ENCODE data around the gene PDE6A. TPM values are rescaled to one million over a fixed set of nuclear protein-coding genes. Genes with fewer than 3 reads are reported as not detected.

Gene PDE6A
- total RNA-seq, 1 experiment from 2014 or later: 0.50 TPM

DNA sequence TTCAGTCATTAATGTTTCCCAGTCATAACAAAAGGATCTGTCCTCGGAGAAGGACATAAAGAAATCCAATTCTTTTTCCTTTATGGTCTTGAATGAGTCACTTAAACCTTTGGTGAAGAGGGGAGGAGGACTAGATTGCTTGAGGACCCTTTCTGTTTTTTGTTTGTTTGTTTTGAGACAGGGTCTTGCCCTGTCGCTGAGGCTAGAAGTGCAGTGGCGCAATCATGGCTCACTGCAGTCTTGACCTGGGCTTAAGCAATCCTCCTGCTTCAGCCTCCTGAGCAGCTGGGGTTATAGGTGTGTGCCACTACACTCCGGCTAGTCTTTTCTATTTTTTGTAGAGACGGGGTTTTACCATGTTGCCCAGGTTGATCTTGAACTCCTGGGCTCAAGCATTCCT, 43.5 kb upstream of the PDE6A start:
- CTCF ChIA-PET: no interaction called here
- no peaks in the 10 kb centered on the region for H3K36me3 ChIP-seq (ENCODE audit: low read depth)
- peak in 1 of 2 experiments; percentile 63 for DNase-seq

DNA sequence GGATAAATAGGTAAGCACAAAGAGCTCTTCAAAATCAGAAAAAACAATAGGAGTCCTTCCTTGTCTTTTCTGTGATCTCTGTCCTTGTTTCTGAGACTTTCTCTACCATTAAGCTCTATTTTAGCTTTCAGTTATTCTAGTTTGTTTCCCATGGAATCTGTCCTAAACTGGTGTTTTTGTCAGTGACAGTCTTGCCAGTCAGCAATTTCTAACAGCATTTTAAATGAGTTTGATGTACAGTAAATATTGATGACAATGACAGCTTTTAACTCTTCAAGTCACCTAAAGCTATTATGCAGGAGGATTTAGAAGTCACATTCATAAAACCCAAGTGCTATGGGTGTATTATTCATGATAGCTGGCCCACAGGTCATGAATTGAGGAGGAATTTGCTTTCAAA, 37.9 kb upstream of the PDE6A start:
- Histone ChIP-seq H3K4me3 (no peak overlapping the region), H4K20me1 (ENCODE audit: insufficient read depth) (no peaks in the 10 kb centered on the region), H3K4me1 (replicated peaks; ENCODE audit: insufficient read depth) (no peaks in the 10 kb centered on the region), H3K9me3 (ENCODE audit: insufficient read depth, low read depth) (no peaks in the 10 kb centered on the region), H3K9me2 (ENCODE audit: insufficient read depth) (no peaks in the 10 kb centered on the region), H3K27ac (no peak overlapping the region), H3K36me3 (ENCODE audit: low read depth) (0 out of 2 replicates have a peak, but pooled peaks cover 4% of the 10 kb centered on the region), H3K4me2 (no peak overlapping the region), H3K27me3 (ENCODE audit: insufficient read depth, low read depth) (no peaks in the 10 kb centered on the region), H3F3A (ENCODE audit: insufficient read depth, low read depth) (no peaks in the 10 kb centered on the region), H3K79me2 (ENCODE audit: low read depth) (no peaks in the 10 kb centered on the region), H2AFZ (no peak overlapping the region)
- BruUV-seq (replicated peaks): no TSS peak
- ChIA-PET CTCF (interaction anchor here (0.7 kb wide), 1 partner anchor 326 kb away, joined by 3 read pairs; no protein-coding TSS in a partner anchor), POLR2A (ENCODE audit: unreplicated experiment) (no interaction called here)
- no peak for TF ChIP-seq EZH2 (IDR thresholded peaks at IDR 0.05; ENCODE audit: low read depth)
- TF ChIP-seq, protein P1, sequence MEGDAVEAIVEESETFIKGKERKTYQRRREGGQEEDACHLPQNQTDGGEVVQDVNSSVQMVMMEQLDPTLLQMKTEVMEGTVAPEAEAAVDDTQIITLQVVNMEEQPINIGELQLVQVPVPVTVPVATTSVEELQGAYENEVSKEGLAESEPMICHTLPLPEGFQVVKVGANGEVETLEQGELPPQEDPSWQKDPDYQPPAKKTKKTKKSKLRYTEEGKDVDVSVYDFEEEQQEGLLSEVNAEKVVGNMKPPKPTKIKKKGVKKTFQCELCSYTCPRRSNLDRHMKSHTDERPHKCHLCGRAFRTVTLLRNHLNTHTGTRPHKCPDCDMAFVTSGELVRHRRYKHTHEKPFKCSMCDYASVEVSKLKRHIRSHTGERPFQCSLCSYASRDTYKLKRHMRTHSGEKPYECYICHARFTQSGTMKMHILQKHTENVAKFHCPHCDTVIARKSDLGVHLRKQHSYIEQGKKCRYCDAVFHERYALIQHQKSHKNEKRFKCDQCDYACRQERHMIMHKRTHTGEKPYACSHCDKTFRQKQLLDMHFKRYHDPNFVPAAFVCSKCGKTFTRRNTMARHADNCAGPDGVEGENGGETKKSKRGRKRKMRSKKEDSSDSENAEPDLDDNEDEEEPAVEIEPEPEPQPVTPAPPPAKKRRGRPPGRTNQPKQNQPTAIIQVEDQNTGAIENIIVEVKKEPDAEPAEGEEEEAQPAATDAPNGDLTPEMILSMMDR (conservative IDR thresholded peaks at IDR 0.05): no peak
- intact Hi-C loops (cut with micrococcal nuclease; ENCODE audit: unreplicated experiment): no loop called here
- DNase-seq: no peak

More for the DNA sequence above, 43.5 kb upstream of the PDE6A start:
- no peaks in the 10 kb centered on the region for H3K79me2 ChIP-seq (ENCODE audit: low read depth)
- TF ChIP-seq EZH2 (IDR thresholded peaks at IDR 0.05; ENCODE audit: low read depth): no peak
- TF ChIP-seq, protein P1 (conservative IDR thresholded peaks at IDR 0.05): no peak
- no peak overlapping the region for H3K4me3 ChIP-seq
- intact Hi-C loops (cut with micrococcal nuclease; ENCODE audit: unreplicated experiment): no loop called here
- no peaks in the 10 kb centered on the region for H3K9me3 ChIP-seq (ENCODE audit: insufficient read depth, low read depth)
- H4K20me1 ChIP-seq (ENCODE audit: insufficient read depth): no peaks in the 10 kb centered on the region
- BruUV-seq (replicated peaks): no TSS peak
- H3F3A ChIP-seq (ENCODE audit: insufficient read depth, low read depth): peaks cover 8% of the 10 kb centered on the region
- no peak overlapping the region for H2AFZ ChIP-seq
- H3K27me3 ChIP-seq (ENCODE audit: insufficient read depth, low read depth): no peaks in the 10 kb centered on the region
- H3K4me2 ChIP-seq: peak overlapping the region; percentile 24; the same call in 1 of the 2 replicates
- POLR2A ChIA-PET (ENCODE audit: unreplicated experiment): no interaction called here
- no peaks in the 10 kb centered on the region for H3K9me2 ChIP-seq (ENCODE audit: insufficient read depth)
- H3K4me1 ChIP-seq (replicated peaks; ENCODE audit: insufficient read depth): peaks cover 15% of the 10 kb centered on the region
- H3K27ac ChIP-seq: no peak overlapping the region

DNA sequence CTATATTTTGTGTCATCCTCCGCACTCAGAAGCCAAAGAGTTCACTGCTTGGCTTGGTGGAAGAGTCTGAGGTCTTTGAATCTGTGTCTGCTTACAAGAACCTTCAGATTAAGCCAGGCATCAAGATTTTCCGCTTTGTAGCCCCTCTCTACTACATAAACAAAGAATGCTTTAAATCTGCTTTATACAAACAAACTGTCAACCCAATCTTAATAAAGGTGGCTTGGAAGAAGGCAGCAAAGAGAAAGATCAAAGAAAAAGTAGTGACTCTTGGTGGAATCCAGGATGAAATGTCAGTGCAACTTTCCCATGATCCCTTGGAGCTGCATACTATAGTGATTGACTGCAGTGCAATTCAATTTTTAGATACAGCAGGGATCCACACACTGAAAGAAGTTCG, 36.6 kb upstream of the PDE6A start:
- no peaks in the 10 kb centered on the region for H3K27me3 ChIP-seq (ENCODE audit: insufficient read depth, low read depth)
- CTCF ChIA-PET: no interaction called here
- no peak overlapping the region for H2AFZ ChIP-seq
- H3K9me3 ChIP-seq (ENCODE audit: insufficient read depth, low read depth): no peaks in the 10 kb centered on the region
- no peak overlapping the region for H3K4me2 ChIP-seq
- TF ChIP-seq EZH2 (IDR thresholded peaks at IDR 0.05; ENCODE audit: low read depth): no peak
- TF ChIP-seq, protein P1 (conservative IDR thresholded peaks at IDR 0.05): no peak
- POLR2A ChIA-PET (ENCODE audit: unreplicated experiment): interaction anchor here (0.7 kb wide), 1 partner anchor 128 kb away, joined by 6 read pairs; no protein-coding TSS in a partner anchor
- H4K20me1 ChIP-seq (ENCODE audit: insufficient read depth): no peaks in the 10 kb centered on the region
- H3K36me3 ChIP-seq (ENCODE audit: low read depth): 0 out of 2 replicates have a peak, but pooled peaks cover 4% of the 10 kb centered on the region
- H3F3A ChIP-seq (ENCODE audit: insufficient read depth, low read depth): no peaks in the 10 kb centered on the region
- H3K4me1 ChIP-seq (replicated peaks; ENCODE audit: insufficient read depth): no peaks in the 10 kb centered on the region
- H3K27ac ChIP-seq: no peak overlapping the region
- DNase-seq: no peak
- H3K4me3 ChIP-seq: no peak overlapping the region
- no peaks in the 10 kb centered on the region for H3K9me2 ChIP-seq (ENCODE audit: insufficient read depth)
- intact Hi-C loops (cut with micrococcal nuclease; ENCODE audit: unreplicated experiment): no loop called here
- no TSS peak for BruUV-seq (replicated peaks)
- H3K79me2 ChIP-seq (ENCODE audit: low read depth): no peaks in the 10 kb centered on the region
